GM10248 (cell line): ENCODE results near the gene B4GALT7.
"Not testable (repeated sequence)": the region's sequence is repeated elsewhere in the genome, so short reads cannot be mapped to it uniquely, and the experiment has no call there.

Experiments
- CTCF ChIA-PET: fragments of 300-600 bp; sonication (Branson Sonifier 250); formaldehyde crosslinking; extraction: SDS; loops from one replicate; lab custom pipeline; 2021; ENCODE audit warnings: antibody characterized with exemption; lab: Yijun Ruan, JAX
- POLR2A ChIA-PET: fragments of 350-650 bp; sonication (Branson Sonifier 250); formaldehyde crosslinking; extraction: SDS; loops from one replicate; lab custom pipeline; 2020; ENCODE audit warnings: antibody characterized with exemption; lab: Yijun Ruan, JAX
- DNase-seq: peaks from one replicate; pipeline ENCODE4 v3.0.0; 2012; ENCODE audit errors: extremely low spot score
- TF ChIP-seq, protein P1 (sequence below): IDR thresholded peaks from 2 replicates; pipeline ENCODE4 v1.5.1; 2012; ENCODE audit warnings: mild to moderate bottlenecking, low read depth; ENCODE audit errors: extremely low read depth, missing control alignments, control extremely low read depth

B4GALT7 gene

DNA sequence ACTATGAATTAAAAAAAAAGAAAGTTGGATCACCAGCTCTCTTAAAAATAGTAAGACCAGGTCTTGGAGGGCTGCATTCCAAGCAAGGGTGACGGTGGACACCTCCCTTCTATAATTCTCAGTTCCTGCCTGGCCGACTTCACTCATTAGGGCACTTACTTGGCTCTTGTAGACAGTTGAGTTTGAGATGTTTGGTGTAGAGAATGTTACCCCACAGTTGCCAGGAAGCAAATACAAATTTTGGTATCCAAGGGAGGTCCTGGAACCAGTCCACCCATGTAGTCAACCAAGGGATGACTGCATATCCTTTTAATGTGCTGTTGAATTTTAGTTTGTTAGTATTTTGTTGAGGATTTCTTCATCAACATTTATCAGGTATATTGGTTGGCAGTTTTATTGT lies 20.6 kb downstream of the B4GALT7 start:
- TF ChIP-seq, protein P1, sequence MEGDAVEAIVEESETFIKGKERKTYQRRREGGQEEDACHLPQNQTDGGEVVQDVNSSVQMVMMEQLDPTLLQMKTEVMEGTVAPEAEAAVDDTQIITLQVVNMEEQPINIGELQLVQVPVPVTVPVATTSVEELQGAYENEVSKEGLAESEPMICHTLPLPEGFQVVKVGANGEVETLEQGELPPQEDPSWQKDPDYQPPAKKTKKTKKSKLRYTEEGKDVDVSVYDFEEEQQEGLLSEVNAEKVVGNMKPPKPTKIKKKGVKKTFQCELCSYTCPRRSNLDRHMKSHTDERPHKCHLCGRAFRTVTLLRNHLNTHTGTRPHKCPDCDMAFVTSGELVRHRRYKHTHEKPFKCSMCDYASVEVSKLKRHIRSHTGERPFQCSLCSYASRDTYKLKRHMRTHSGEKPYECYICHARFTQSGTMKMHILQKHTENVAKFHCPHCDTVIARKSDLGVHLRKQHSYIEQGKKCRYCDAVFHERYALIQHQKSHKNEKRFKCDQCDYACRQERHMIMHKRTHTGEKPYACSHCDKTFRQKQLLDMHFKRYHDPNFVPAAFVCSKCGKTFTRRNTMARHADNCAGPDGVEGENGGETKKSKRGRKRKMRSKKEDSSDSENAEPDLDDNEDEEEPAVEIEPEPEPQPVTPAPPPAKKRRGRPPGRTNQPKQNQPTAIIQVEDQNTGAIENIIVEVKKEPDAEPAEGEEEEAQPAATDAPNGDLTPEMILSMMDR = no peak
- POLR2A ChIA-PET = no interaction called here
- DNase-seq = no peak
- CTCF ChIA-PET = interaction anchor here (0.9 kb wide), 1 partner anchor 13 kb away, joined by 3 read pairs; no protein-coding TSS in a partner anchor

DNA sequence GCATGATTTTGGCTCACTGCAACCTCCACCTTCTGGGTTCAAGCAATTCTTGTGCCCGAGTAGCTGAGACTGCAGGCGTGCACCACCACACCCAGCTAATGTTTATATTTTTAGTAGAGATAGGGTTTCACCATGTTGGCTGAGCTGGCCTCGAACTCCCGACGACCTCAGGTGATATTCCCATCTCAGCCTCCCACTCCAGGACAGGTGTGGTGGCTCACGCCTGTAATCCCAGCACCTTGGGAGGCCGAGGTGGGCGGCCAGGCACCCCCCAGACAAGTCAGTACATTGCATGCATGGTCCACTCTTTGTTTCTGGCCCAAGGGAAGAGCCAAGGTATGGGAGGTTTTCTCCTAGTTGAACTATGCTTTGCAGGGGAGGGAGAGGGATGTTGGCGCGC lies 24.2 kb downstream of the B4GALT7 start:
- CTCF ChIA-PET, DNase-seq, POLR2A ChIA-PET: not testable (repeated sequence)

- DNase-seq, POLR2A ChIA-PET, CTCF ChIA-PET: not testable (repeated sequence)
These were observed 30.3 kb downstream of the B4GALT7 start for GRCh38 chr5:177630186-177630585.

DNA sequence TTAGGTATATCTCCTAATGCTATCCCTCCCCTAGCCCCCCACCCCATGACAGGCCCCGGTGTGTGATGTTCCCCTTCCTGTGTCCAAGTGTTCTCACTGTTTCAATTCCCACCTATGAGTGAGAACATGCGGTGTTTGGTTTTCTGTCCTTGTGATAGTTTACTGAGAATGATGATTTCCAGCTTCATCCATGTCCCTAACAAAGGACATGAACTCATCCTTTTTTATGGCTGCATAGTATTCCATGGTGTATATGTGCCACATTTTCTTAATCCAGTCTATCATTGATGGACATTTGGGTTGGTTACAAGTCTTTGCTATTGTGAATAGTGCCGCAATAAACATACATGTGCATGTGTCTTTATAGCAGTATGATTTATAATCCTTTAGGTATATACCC lies 35.0 kb downstream of the B4GALT7 start:
- POLR2A ChIA-PET, CTCF ChIA-PET, DNase-seq: not testable (repeated sequence)

DNA sequence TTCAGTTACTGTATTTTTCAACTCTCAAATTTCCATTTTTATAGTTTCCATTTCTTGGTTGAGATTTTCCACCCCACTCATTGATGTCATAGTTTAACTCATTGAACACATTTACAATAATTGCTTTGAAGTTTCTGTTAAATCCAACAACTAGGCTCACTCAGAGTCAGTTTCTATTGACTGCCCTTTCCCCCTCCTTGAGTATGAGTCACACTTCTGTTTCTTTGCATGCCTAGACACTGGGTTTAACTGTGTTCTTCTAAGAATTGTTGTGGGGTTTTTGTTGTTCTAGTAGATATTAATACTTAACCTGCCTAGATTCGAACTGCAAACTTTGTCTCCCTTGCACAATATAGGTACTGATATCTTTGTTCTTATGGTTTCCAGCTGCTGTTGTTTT lies 45.5 kb downstream of the B4GALT7 start:
- POLR2A ChIA-PET, CTCF ChIA-PET: not testable (repeated sequence)

GRCh38 chr5:177651235-177651634 lies 51.3 kb downstream of the B4GALT7 start:
- POLR2A ChIA-PET, DNase-seq, CTCF ChIA-PET: not testable (repeated sequence)

More for the DNA sequence above, 45.5 kb downstream of the B4GALT7 start:
- not testable (repeated sequence) for DNase-seq

DNA sequence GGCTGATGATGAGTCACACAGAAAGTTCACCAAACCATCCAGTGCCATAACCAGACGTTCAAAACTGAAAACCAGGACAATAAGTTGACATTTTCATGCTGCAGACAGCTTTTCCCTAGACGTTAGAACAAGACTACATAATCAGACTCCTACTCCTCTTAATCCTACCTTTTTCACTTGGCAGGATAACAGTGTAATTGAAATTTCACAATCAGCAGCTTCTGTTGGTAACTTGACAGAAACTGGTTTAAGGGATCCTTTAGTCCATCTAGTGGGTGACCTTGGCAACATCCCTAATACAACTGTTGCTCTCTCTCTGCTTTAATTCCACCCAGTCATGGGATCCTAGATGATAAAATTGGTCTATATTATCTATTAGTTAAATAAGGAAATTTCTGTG lies 57.9 kb downstream of the B4GALT7 start:
- CTCF ChIA-PET, DNase-seq, POLR2A ChIA-PET: not testable (repeated sequence)

DNA sequence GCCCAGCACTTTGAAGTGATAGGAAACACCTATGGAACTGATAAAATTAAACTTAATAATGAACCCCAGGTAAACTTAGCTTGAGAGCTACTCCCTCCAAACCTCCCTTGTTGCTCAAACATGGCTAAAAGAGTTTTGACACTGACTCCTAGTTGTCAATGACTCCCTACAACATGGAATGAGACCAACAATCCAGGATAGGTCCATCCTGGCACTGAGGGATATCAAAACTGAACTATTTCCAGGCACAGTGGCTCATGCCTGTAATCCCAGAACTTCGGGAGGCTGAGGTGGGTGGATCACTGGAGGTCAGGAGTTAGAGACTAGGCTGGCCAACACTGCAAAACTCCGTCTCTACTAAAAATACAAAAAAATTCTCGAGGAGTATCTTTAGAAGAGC lies 58.6 kb downstream of the B4GALT7 start:
- POLR2A ChIA-PET, CTCF ChIA-PET, DNase-seq: not testable (repeated sequence)
